ENCODE results near the gene TRIM72.
A peak's percentile ranks its signal among the peaks of the same experiment; 100 is the strongest.
"Not testable (repeated sequence)": the region's sequence is repeated elsewhere in the genome, so short reads cannot be mapped to it uniquely, and the experiment has no call there.

The TRIM72 gene

GRCh38 chr16:31213877-31214707 lies at the start of gene TRIM72:
TSS of gene TRIM72 (plus strand) at chr16:31214119. CDS start at chr16:31214739, 620 bp downstream.
- Histone ChIP-seq H3K27ac (peak within 1 kb of the TSS; percentile 16 to 76 (median 63); a peak in 21 of 22 replicates), H3K36me3 (no peaks in the 10 kb centered on the region), H3K4me2 (peak within 1 kb of the TSS; percentile 81 to 98 (median 91)), H3K9me3 (replicated peaks in 1 of 11) (no peaks in the 10 kb centered on the region), H3K4me3 (peak within 1 kb of the TSS; percentile 48 to 70 (median 56)), H3K9ac (peak within 1 kb of the TSS; percentile 38 to 70 (median 65); a peak in 20 of 22 replicates), H3K27me3 (peaks cover 25 to 44% (median 40%) of the 10 kb centered on the region in 11 experiments), H3K4me1 (peaks cover 39 to 63% (median 58%) of the 10 kb centered on the region in 10 experiments), H4K20me1 (peaks cover 0 to 20% (median 11%) of the 10 kb centered on the region in 11 experiments; a peak in 9 of 22 replicates)
- TF ChIP-seq Cebpa-rat (IDR thresholded peaks at IDR 0.05) = no peak

GRCh38 chr16:31167315-31167714 lies 46.6 kb upstream of the TRIM72 start:
- Histone ChIP-seq H3K27ac (no peak overlapping the region), H3K36me3 (no peaks in the 10 kb centered on the region), H3K9me3 (replicated peaks in 1 of 11) (no peaks in the 10 kb centered on the region), H3K4me2 (no peak overlapping the region), H4K20me1 (no peaks in the 10 kb centered on the region), H3K4me1 (no peaks in the 10 kb centered on the region), H3K4me3 (no peak overlapping the region), H3K27me3 (no peaks in the 10 kb centered on the region), H3K9ac (no peak overlapping the region)
- no peak for TF ChIP-seq Cebpa-rat (IDR thresholded peaks at IDR 0.05)

GRCh38 chr16:31168848-31169247 lies 45.1 kb upstream of the TRIM72 start:
- no peaks in the 10 kb centered on the region for H3K36me3 ChIP-seq

DNA sequence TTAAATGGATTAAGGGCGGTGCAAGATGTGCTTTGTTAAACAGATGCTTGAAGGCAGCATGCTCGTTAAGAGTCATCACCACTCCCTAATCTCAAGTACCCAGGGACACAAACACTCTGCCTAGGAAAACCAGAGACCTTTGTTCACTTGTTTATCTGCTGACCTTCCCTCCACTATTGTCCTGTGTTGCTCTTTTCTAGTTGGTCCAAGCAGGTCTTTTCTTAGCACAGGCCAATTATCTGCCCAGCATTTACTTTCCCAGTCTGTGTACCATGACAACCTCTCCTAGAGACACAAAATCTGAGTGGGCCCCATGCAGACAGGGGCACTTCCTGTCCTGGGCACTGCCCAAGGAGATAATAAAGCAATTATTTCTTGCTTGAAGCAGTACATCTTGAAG lies 43.9 kb upstream of the TRIM72 start:
- not testable (repeated sequence) for H3K27me3 ChIP-seq

More at GRCh38 chr16:31168848-31169247, 45.1 kb upstream of the TRIM72 start:
- no peaks in the 10 kb centered on the region for H3K9me3 ChIP-seq (replicated peaks in 1 of 11)
- TF ChIP-seq Cebpa-rat (IDR thresholded peaks at IDR 0.05) = no peak
- H3K27me3 ChIP-seq = no peaks in the 10 kb centered on the region
- H3K4me1 ChIP-seq = no peaks in the 10 kb centered on the region
- H3K27ac ChIP-seq = no peak overlapping the region
- H3K4me3 ChIP-seq = no peak overlapping the region
- H3K4me2 ChIP-seq = no peak overlapping the region
- H3K9ac ChIP-seq = no peak overlapping the region
- no peaks in the 10 kb centered on the region for H4K20me1 ChIP-seq

GRCh38 chr16:31177136-31177535 lies 36.8 kb upstream of the TRIM72 start:
- Histone ChIP-seq H3K9ac (no peak overlapping the region), H3K27me3 (no peaks in the 10 kb centered on the region), H3K27ac (no peak overlapping the region), H4K20me1 (peaks cover 15 to 36% (median 22%) of the 10 kb centered on the region in 11 experiments), H3K4me2 (peak overlapping the region; percentile 29 to 82 (median 61)), H3K4me1 (peaks cover 30 to 43% (median 34%) of the 10 kb centered on the region in 10 experiments), H3K36me3 (peaks cover 8 to 15% (median 14%) of the 10 kb centered on the region in 11 experiments), H3K9me3 (replicated peaks in 1 of 11) (no peaks in the 10 kb centered on the region), H3K4me3 (no peak overlapping the region)
- no peak for TF ChIP-seq Cebpa-rat (IDR thresholded peaks at IDR 0.05)

More for the DNA sequence above, 43.9 kb upstream of the TRIM72 start:
- H3K27ac ChIP-seq; H3K4me1 ChIP-seq; H3K36me3 ChIP-seq; H3K9me3 ChIP-seq (replicated peaks in 1 of 11); H3K9ac ChIP-seq; H3K4me2 ChIP-seq; H3K4me3 ChIP-seq; H4K20me1 ChIP-seq: not testable (repeated sequence)

DNA sequence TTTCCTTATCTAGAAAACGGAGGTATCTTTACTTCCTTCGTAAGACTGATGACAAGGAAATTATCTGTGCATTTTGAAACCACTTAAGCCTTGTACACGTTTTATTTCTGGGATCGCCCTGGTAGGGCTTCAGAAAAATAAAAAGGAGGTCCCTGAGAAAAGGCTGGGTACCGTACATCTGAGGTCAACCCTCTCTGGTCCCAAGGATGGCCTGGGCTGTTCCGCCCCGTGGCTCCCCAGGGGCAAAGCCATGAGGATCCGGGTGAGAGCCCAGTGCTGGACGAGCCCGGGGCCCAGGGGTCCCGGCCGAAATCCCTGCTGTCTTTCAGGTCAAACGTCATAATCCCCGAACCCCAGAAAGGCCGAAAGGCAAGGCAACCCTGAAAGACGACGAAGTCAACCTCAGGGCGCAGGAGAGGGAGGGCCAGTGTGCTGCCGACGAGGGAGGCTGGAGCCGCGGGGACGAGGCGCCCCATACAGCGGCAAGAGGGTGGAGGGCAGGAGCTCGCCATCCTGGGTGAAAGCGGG lies 34.6 kb upstream of the TRIM72 start:
- TF ChIP-seq Cebpa-rat (IDR thresholded peaks at IDR 0.05) = no peak
- Histone ChIP-seq H3K27ac (peak overlapping the region; percentile 94 to 99 (median 98)), H3K9me3 (replicated peaks in 1 of 11) (no peaks in the 10 kb centered on the region), H3K9ac (peak overlapping the region; percentile 96 to 99 (median 98)), H4K20me1 (peaks cover 37 to 57% (median 43%) of the 10 kb centered on the region in 11 experiments), H3K27me3 (no peaks in the 10 kb centered on the region), H3K4me2 (peak overlapping the region; percentile 88 to 98 (median 95)), H3K4me1 (peaks cover 52 to 62% (median 54%) of the 10 kb centered on the region in 10 experiments), H3K4me3 (peak overlapping the region; percentile 71 to 97 (median 90)), H3K36me3 (peaks cover 29 to 36% (median 35%) of the 10 kb centered on the region in 11 experiments)

DNA sequence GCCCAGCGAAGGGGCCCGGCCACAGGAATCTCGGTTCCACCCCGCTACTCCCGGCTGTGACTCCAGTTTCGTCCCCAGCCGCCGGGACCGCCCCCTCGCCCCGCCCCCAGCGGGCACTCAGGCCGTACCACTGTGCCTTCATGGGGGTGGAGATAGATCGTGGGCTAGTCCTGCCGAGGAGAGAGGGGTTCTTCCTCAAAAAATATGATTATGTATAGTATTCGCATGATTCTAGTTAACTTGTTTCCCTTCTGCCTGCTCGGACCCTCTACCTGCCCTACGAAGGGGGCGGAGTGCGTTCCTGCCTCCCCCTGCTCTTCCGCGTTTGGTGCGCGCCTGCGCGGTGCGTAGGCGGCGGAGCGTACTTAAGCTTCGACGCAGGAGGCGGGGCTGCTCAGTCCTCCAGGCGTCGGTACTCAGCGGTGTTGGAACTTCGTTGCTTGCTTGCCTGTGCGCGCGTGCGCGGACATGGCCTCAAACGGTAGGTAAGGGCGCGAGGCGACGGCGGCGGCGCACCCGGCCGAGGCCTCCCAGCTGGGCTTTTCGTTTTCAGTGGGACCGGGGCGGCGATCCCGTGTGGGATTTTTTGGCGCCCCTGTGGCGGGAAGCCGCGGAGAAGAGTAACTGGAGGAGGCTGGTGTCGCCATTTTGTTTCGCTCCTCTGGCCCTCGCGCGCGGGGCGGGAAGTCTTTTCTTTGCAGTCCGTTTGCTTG lies 34.0 kb upstream of the TRIM72 start, which contains the start of gene FUS:
Gene FUS, plus strand, starts transcription at position 393 of the 713 bp plus-strand sequence. Its CDS starts 76 bp downstream, at position 469.
- peak within 1 kb of the TSS; percentile 71 to 97 (median 90) for H3K4me3 ChIP-seq
- peaks cover 36 to 42% (median 42%) of the 10 kb centered on the region in 11 experiments for H3K36me3 ChIP-seq
- H3K9ac ChIP-seq = peak within 1 kb of the TSS; percentile 96 to 99 (median 98)
- peaks cover 52 to 66% (median 59%) of the 10 kb centered on the region in 10 experiments for H3K4me1 ChIP-seq
- H3K27ac ChIP-seq = peak within 1 kb of the TSS; percentile 94 to 99 (median 98)
- H3K27me3 ChIP-seq = no peaks in the 10 kb centered on the region
- peak within 1 kb of the TSS; percentile 88 to 98 (median 95) for H3K4me2 ChIP-seq
- H4K20me1 ChIP-seq = peaks cover 43 to 63% (median 49%) of the 10 kb centered on the region in 11 experiments
- H3K9me3 ChIP-seq (replicated peaks in 1 of 11) = no peaks in the 10 kb centered on the region
- TF ChIP-seq Cebpa-rat (IDR thresholded peaks at IDR 0.05) = no peak

- Histone ChIP-seq H3K9ac (peak overlapping the region; percentile 96 to 99 (median 98)), H3K4me2 (peak overlapping the region; percentile 88 to 98 (median 94)), H3K4me3 (peak overlapping the region; percentile 71 to 97 (median 90)), H3K9me3 (replicated peaks in 1 of 11) (no peaks in the 10 kb centered on the region), H3K36me3 (peaks cover 46 to 56% (median 55%) of the 10 kb centered on the region in 11 experiments), H3K27ac (peak overlapping the region; percentile 94 to 99 (median 98); a peak in 21 of 22 replicates), H3K27me3 (no peaks in the 10 kb centered on the region), H4K20me1 (peaks cover 57 to 77% (median 63%) of the 10 kb centered on the region in 11 experiments), H3K4me1 (peaks cover 52 to 77% (median 72%) of the 10 kb centered on the region in 10 experiments)
- TF ChIP-seq Cebpa-rat (IDR thresholded peaks at IDR 0.05) = no peak
These were observed 32.7 kb upstream of the TRIM72 start for GRCh38 chr16:31181102-31181830.
